Measurements from ENCODE around the gene LINS1.

LINS1 gene

GRCh38 chr15:100602064-100602822, at the start of gene LINS1, which contains the start of gene ASB7:
Gene LINS1, minus strand, starts transcription at chr15:100602184. Its CDS starts 21,342 bp downstream, at chr15:100580842.
Gene ASB7, plus strand, starts transcription at chr15:100602589. Its CDS starts 9,628 bp downstream, at chr15:100612217.
- peak; percentile 100 for DNase-seq

GRCh38 chr15:100651253-100651652, 49.3 kb upstream of the LINS1 start:
- DNase-seq: no peak

- DNase-seq: no peak
These were observed 48.7 kb upstream of the LINS1 start for GRCh38 chr15:100650685-100651084.

- no peak for DNase-seq
These were observed 47.0 kb upstream of the LINS1 start for GRCh38 chr15:100648951-100649350.

- DNase-seq: no peak
These were observed 43.7 kb upstream of the LINS1 start for GRCh38 chr15:100645671-100646070.

GRCh38 chr15:100642950-100643338, 41.0 kb upstream of the LINS1 start:
- DNase-seq: no peak

- DNase-seq: no peak
These were observed 40.4 kb upstream of the LINS1 start for GRCh38 chr15:100642213-100642949.

- DNase-seq: no peak
These were observed 36.3 kb upstream of the LINS1 start for GRCh38 chr15:100638177-100638730.

GRCh38 chr15:100635406-100636071, 33.6 kb upstream of the LINS1 start:
- no peak for DNase-seq

- no peak for DNase-seq
These were observed 31.7 kb upstream of the LINS1 start for GRCh38 chr15:100633763-100634075.

- no peak for DNase-seq
These were observed 29.8 kb upstream of the LINS1 start for GRCh38 chr15:100631831-100632230.

GRCh38 chr15:100628746-100629145, 26.8 kb upstream of the LINS1 start:
- peak; percentile 28 for DNase-seq

- DNase-seq: peak; percentile 49
These were observed 25.9 kb upstream of the LINS1 start for GRCh38 chr15:100627789-100628395.

- peak; percentile 50 for DNase-seq
These were observed 21.3 kb upstream of the LINS1 start for GRCh38 chr15:100623301-100623700.

- DNase-seq: no peak
These were observed 14.7 kb upstream of the LINS1 start for GRCh38 chr15:100616700-100617099.

- no peak for DNase-seq
These were observed 13.8 kb upstream of the LINS1 start for GRCh38 chr15:100615801-100616200.

- no peak for DNase-seq
These were observed 12.9 kb upstream of the LINS1 start for GRCh38 chr15:100614918-100615317.

GRCh38 chr15:100614336-100614735, 12.4 kb upstream of the LINS1 start:
- no peak for DNase-seq

- DNase-seq: no peak
These were observed 11.2 kb upstream of the LINS1 start for GRCh38 chr15:100613208-100613607.

- no peak for DNase-seq
These were observed 10.6 kb upstream of the LINS1 start for GRCh38 chr15:100612539-100612938.

GRCh38 chr15:100602823-100603393, 924 bp upstream of the LINS1 start:
- DNase-seq: peak; percentile 44

GRCh38 chr15:100601617-100602063, 344 bp downstream of the LINS1 start:
- DNase-seq: no peak

GRCh38 chr15:100601163-100601562, 821 bp downstream of the LINS1 start:
- no peak for DNase-seq

Measured in NCI-H226 (cell line).